HG03378 (cell line): Measurements from ENCODE around the gene NFE2L3.
"Not testable (repeated sequence)": the region's sequence is repeated elsewhere in the genome, so short reads cannot be mapped to it uniquely, and the experiment has no call there.

ENCODE experiments used
- ATAC-seq: cut with Tn5 transposase; IDR thresholded peaks from one replicate; pipeline ENCODE4 v1.9.1; 2021; ENCODE audit warnings: mild to moderate bottlenecking, moderate library complexity; ENCODE audit not compliant: unreplicated experiment

Gene NFE2L3

GRCh38 chr7:26147030-26147429 lies 5.0 kb upstream of the NFE2L3 start:
- no peak for ATAC-seq

GRCh38 chr7:26147646-26148306 lies 4.2 kb upstream of the NFE2L3 start:
- ATAC-seq = not testable (repeated sequence)

GRCh38 chr7:26148307-26148700 lies 3.7 kb upstream of the NFE2L3 start:
- ATAC-seq = not testable (repeated sequence)

- ATAC-seq = no peak
These were observed 2.5 kb upstream of the NFE2L3 start for GRCh38 chr7:26149391-26149977.

- ATAC-seq = no peak
These were observed 902 bp upstream of the NFE2L3 start for GRCh38 chr7:26151096-26151495.

GRCh38 chr7:26151650-26151952 lies 397 bp upstream of the NFE2L3 start:
- ATAC-seq = no peak

- ATAC-seq = not testable (repeated sequence)
These were observed 813 bp downstream of the NFE2L3 start for GRCh38 chr7:26152782-26153240.

GRCh38 chr7:26153241-26153822 lies 1.3 kb downstream of the NFE2L3 start:
- no peak for ATAC-seq

GRCh38 chr7:26153823-26154783 lies 2.1 kb downstream of the NFE2L3 start:
- ATAC-seq = no peak

GRCh38 chr7:26155531-26156375 lies 3.8 kb downstream of the NFE2L3 start:
- ATAC-seq = no peak

- peak; percentile 51 for ATAC-seq
These were observed 4.7 kb downstream of the NFE2L3 start for GRCh38 chr7:26156451-26157420.

- no peak for ATAC-seq
These were observed 5.6 kb downstream of the NFE2L3 start for GRCh38 chr7:26157520-26158105.

- no peak for ATAC-seq
These were observed 7.2 kb downstream of the NFE2L3 start for GRCh38 chr7:26159243-26159642.

GRCh38 chr7:26160896-26161295 lies 8.9 kb downstream of the NFE2L3 start:
- ATAC-seq = no peak

- no peak for ATAC-seq
These were observed 10.4 kb downstream of the NFE2L3 start for GRCh38 chr7:26162431-26162830.

- not testable (repeated sequence) for ATAC-seq
These were observed 11.8 kb downstream of the NFE2L3 start for GRCh38 chr7:26163804-26164203.

GRCh38 chr7:26165950-26166683 lies 14.1 kb downstream of the NFE2L3 start:
- no peak for ATAC-seq

GRCh38 chr7:26166684-26167266 lies 14.8 kb downstream of the NFE2L3 start:
- no peak for ATAC-seq
